Neural cell (in vitro differentiated cells): ENCODE data around the gene METTL26.

Experiments used
- EP300 ChIP-seq: fragments of 450-650 bp; conservative IDR thresholded peaks from 2 replicates; pipeline ENCODE4 v1.6.1; 2014; ENCODE audit warnings: antibody characterized with exemption, mild to moderate bottlenecking, moderate library complexity; ENCODE audit not compliant: poor library complexity, severe bottlenecking
- MXI1 ChIP-seq: fragments of 450-650 bp; conservative IDR thresholded peaks from 2 replicates; pipeline ENCODE4 v1.6.1; 2014; ENCODE audit warnings: antibody characterized with exemption, mild to moderate bottlenecking; ENCODE audit not compliant: poor library complexity, severe bottlenecking
- POLR2AphosphoS5 ChIP-seq: IDR thresholded peaks from 2 replicates; pipeline ENCODE4 v1.6.1; 2012
- RAD21 ChIP-seq: fragments of 450-650 bp; conservative IDR thresholded peaks from 2 replicates; pipeline ENCODE4 v1.6.1; 2014; ENCODE audit warnings: antibody characterized with exemption, mild to moderate bottlenecking, moderate library complexity
- TAF1 ChIP-seq: IDR thresholded peaks from 2 replicates; pipeline ENCODE4 v1.6.1; 2012; ENCODE audit warnings: low read depth
- TF ChIP-seq, protein P1 (sequence below): fragments of 450-650 bp; IDR thresholded peaks from 2 replicates; pipeline ENCODE4 v1.5.1; 2014; ENCODE audit warnings: antibody characterized with exemption, mild to moderate bottlenecking, moderate library complexity; ENCODE audit not compliant: poor library complexity, severe bottlenecking
- TF ChIP-seq, protein P2 (sequence below): IDR thresholded peaks from 2 replicates; pipeline ENCODE4 v1.6.1; 2012; ENCODE audit warnings: borderline replicate concordance

DNA sequence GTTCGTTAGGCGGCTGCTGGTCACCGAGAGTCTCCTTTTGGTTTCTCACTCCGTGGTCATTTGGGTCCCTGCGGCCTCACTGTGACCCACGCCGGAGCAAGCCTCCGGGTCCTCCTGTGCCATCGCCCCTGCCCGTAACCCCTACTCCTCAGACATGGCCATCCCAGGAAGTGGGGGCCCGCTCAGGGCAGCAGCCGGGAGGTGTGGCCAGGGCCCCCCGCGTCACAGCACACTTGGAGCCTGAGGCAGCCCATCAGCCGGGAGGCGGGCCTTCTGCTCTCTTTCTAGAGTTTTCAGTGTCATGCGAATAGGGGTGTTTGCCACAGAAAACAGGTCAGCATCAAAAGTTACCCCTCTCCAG, 13.2 kb downstream of the METTL26 start:
- TF ChIP-seq, protein P1, sequence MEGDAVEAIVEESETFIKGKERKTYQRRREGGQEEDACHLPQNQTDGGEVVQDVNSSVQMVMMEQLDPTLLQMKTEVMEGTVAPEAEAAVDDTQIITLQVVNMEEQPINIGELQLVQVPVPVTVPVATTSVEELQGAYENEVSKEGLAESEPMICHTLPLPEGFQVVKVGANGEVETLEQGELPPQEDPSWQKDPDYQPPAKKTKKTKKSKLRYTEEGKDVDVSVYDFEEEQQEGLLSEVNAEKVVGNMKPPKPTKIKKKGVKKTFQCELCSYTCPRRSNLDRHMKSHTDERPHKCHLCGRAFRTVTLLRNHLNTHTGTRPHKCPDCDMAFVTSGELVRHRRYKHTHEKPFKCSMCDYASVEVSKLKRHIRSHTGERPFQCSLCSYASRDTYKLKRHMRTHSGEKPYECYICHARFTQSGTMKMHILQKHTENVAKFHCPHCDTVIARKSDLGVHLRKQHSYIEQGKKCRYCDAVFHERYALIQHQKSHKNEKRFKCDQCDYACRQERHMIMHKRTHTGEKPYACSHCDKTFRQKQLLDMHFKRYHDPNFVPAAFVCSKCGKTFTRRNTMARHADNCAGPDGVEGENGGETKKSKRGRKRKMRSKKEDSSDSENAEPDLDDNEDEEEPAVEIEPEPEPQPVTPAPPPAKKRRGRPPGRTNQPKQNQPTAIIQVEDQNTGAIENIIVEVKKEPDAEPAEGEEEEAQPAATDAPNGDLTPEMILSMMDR: no peak
- TF ChIP-seq RAD21 (no peak), EP300 (no peak), POLR2AphosphoS5 (no peak), MXI1 (no peak), TAF1 (no peak)
- TF ChIP-seq, protein P2, sequence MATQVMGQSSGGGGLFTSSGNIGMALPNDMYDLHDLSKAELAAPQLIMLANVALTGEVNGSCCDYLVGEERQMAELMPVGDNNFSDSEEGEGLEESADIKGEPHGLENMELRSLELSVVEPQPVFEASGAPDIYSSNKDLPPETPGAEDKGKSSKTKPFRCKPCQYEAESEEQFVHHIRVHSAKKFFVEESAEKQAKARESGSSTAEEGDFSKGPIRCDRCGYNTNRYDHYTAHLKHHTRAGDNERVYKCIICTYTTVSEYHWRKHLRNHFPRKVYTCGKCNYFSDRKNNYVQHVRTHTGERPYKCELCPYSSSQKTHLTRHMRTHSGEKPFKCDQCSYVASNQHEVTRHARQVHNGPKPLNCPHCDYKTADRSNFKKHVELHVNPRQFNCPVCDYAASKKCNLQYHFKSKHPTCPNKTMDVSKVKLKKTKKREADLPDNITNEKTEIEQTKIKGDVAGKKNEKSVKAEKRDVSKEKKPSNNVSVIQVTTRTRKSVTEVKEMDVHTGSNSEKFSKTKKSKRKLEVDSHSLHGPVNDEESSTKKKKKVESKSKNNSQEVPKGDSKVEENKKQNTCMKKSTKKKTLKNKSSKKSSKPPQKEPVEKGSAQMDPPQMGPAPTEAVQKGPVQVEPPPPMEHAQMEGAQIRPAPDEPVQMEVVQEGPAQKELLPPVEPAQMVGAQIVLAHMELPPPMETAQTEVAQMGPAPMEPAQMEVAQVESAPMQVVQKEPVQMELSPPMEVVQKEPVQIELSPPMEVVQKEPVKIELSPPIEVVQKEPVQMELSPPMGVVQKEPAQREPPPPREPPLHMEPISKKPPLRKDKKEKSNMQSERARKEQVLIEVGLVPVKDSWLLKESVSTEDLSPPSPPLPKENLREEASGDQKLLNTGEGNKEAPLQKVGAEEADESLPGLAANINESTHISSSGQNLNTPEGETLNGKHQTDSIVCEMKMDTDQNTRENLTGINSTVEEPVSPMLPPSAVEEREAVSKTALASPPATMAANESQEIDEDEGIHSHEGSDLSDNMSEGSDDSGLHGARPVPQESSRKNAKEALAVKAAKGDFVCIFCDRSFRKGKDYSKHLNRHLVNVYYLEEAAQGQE: no peak
